GM12872 (cell line): ENCODE measurements around the gene SEC24C.

Experiments
- CTCF ChIP-seq: IDR thresholded peaks from 3 replicates; pipeline ENCODE4 v1.5.1; 2011; ENCODE audit warnings: low read depth, mild to moderate bottlenecking, low read length, moderate library complexity; ENCODE audit not compliant: insufficient read depth

Gene SEC24C

GRCh38 chr10:73762915-73763314 is 18.7 kb downstream of the SEC24C start:
- TF ChIP-seq CTCF = no peak

- TF ChIP-seq CTCF = no peak
Observed at GRCh38 chr10:73763343-73763742, 19.2 kb downstream of the SEC24C start.

GRCh38 chr10:73765066-73765465 is 20.9 kb downstream of the SEC24C start:
- no peak for TF ChIP-seq CTCF

GRCh38 chr10:73768881-73769280 is 24.7 kb downstream of the SEC24C start:
- peak; percentile 70 for TF ChIP-seq CTCF

GRCh38 chr10:73769396-73769795 is 25.2 kb downstream of the SEC24C start:
- TF ChIP-seq CTCF = no peak

- peak; percentile 19; the same call in 1 of the 3 replicates for TF ChIP-seq CTCF
Observed at GRCh38 chr10:73771722-73772280, 27.6 kb downstream of the SEC24C start.

- TF ChIP-seq CTCF = no peak
Observed at GRCh38 chr10:73772281-73773151, 28.3 kb downstream of the SEC24C start.
